Measurements from ENCODE around the gene RTN3. TPM values are rescaled to one million over a fixed set of nuclear protein-coding genes. Genes with fewer than 3 reads are reported as not detected.

RTN3 gene
- polyA plus RNA-seq, 1 donor from 2014 or later, result 283 TPM

DNA sequence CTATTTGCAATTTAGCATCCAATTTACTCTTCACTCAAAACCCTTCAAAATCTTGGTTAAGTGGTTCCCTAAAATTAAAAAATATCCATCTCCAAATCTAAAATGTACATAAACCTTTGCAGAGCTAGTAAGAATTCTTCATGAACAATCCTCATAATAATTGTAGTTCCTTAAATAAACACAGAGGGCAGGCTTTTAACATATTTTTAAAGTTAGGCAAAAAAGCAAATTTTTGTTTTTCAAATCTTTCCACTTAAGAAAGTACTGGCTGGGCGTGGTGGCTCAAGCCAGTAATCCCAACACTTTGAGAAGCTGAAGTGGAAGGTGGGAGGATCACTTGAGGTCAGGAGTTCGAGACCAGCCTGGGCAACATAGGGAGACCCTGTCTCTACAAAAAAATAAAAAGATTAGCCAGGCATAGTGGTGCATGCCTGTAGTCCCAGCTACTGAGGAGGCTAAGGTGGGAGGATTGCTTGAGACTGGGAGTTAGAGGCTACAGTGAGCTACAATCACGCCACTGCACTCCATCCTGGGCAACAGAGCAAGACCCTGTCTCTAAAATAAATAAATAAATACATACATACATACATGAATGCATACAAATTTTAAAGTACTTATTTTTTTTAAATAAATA is 42.0 kb upstream of the RTN3 start:
- no peaks in the 10 kb centered on the region for H3K79me2 ChIP-seq (replicated peaks; ENCODE audit: insufficient read depth, low read length)
- H3K9ac ChIP-seq (ENCODE audit: low read length), result no peak overlapping the region
- TF ChIP-seq MXI1 (conservative IDR thresholded peaks at IDR 0.05; ENCODE audit: poor library complexity, severe bottlenecking) (no peak), EZH2 (IDR thresholded peaks at IDR 0.05; ENCODE audit: borderline replicate concordance, insufficient read depth, low read length, poor library complexity, severe bottlenecking) (no peak), SMC3 (conservative IDR thresholded peaks at IDR 0.05; ENCODE audit: poor library complexity) (peak; percentile 17), EP300 (conservative IDR thresholded peaks at IDR 0.05; ENCODE audit: poor library complexity, severe bottlenecking) (no peak), POLR2AphosphoS5 (IDR thresholded peaks at IDR 0.05) (no peak), TAF1 (IDR thresholded peaks at IDR 0.05; ENCODE audit: low read depth) (no peak), RAD21 (conservative IDR thresholded peaks at IDR 0.05) (peak; percentile 29)
- TF ChIP-seq, protein P1, sequence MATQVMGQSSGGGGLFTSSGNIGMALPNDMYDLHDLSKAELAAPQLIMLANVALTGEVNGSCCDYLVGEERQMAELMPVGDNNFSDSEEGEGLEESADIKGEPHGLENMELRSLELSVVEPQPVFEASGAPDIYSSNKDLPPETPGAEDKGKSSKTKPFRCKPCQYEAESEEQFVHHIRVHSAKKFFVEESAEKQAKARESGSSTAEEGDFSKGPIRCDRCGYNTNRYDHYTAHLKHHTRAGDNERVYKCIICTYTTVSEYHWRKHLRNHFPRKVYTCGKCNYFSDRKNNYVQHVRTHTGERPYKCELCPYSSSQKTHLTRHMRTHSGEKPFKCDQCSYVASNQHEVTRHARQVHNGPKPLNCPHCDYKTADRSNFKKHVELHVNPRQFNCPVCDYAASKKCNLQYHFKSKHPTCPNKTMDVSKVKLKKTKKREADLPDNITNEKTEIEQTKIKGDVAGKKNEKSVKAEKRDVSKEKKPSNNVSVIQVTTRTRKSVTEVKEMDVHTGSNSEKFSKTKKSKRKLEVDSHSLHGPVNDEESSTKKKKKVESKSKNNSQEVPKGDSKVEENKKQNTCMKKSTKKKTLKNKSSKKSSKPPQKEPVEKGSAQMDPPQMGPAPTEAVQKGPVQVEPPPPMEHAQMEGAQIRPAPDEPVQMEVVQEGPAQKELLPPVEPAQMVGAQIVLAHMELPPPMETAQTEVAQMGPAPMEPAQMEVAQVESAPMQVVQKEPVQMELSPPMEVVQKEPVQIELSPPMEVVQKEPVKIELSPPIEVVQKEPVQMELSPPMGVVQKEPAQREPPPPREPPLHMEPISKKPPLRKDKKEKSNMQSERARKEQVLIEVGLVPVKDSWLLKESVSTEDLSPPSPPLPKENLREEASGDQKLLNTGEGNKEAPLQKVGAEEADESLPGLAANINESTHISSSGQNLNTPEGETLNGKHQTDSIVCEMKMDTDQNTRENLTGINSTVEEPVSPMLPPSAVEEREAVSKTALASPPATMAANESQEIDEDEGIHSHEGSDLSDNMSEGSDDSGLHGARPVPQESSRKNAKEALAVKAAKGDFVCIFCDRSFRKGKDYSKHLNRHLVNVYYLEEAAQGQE (IDR thresholded peaks at IDR 0.05; ENCODE audit: borderline replicate concordance), result no peak
- TF ChIP-seq, protein P2, sequence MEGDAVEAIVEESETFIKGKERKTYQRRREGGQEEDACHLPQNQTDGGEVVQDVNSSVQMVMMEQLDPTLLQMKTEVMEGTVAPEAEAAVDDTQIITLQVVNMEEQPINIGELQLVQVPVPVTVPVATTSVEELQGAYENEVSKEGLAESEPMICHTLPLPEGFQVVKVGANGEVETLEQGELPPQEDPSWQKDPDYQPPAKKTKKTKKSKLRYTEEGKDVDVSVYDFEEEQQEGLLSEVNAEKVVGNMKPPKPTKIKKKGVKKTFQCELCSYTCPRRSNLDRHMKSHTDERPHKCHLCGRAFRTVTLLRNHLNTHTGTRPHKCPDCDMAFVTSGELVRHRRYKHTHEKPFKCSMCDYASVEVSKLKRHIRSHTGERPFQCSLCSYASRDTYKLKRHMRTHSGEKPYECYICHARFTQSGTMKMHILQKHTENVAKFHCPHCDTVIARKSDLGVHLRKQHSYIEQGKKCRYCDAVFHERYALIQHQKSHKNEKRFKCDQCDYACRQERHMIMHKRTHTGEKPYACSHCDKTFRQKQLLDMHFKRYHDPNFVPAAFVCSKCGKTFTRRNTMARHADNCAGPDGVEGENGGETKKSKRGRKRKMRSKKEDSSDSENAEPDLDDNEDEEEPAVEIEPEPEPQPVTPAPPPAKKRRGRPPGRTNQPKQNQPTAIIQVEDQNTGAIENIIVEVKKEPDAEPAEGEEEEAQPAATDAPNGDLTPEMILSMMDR (IDR thresholded peaks at IDR 0.05; ENCODE audit: poor library complexity, severe bottlenecking), result peak; percentile 58
- H3K9me2 ChIP-seq (ENCODE audit: insufficient read depth, low read length), result no peaks in the 10 kb centered on the region
- no peaks in the 10 kb centered on the region for H3K27me3 ChIP-seq (ENCODE audit: insufficient read depth, low read depth, low read length)
- H3K36me3 ChIP-seq (ENCODE audit: insufficient read depth, low read length), result no peaks in the 10 kb centered on the region
- no peaks in the 10 kb centered on the region for H3K9me3 ChIP-seq (ENCODE audit: low read length)
- H3K4me2 ChIP-seq (ENCODE audit: low read length), result no peak overlapping the region
- H4K20me1 ChIP-seq (ENCODE audit: insufficient read depth), result no peaks in the 10 kb centered on the region
- H3K4me3 ChIP-seq (ENCODE audit: low read length), result no peak overlapping the region
- no peak overlapping the region for H3K27ac ChIP-seq (ENCODE audit: low read length)
- H2AFZ ChIP-seq (ENCODE audit: low read depth, low read length), result no peak overlapping the region
- H3F3A ChIP-seq (ENCODE audit: insufficient read depth, low read length, poor library complexity, severe bottlenecking), result no peaks in the 10 kb centered on the region

DNA sequence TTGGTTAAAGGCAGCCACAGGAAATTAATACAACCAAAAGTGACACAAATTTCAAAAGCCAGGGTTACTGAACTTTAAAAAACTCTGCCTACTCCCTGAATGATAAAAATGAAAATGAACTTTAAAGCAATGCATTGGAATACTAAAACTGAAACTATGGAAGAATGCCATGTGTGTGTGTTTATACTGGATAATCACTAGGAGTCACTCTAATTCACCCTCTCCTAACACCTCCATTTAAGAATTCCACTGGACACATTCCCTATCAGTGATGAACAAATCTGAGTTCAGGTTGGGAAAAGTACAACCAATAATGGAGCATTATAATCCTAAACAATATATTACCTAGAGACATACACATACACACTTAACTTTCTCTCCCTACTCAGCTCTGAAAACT is 39.6 kb upstream of the RTN3 start:
- no peak for TF ChIP-seq TAF1 (IDR thresholded peaks at IDR 0.05; ENCODE audit: low read depth)
- TF ChIP-seq, protein P2 (IDR thresholded peaks at IDR 0.05; ENCODE audit: poor library complexity, severe bottlenecking), result no peak
- Histone ChIP-seq H3F3A (ENCODE audit: insufficient read depth, low read length, poor library complexity, severe bottlenecking) (no peaks in the 10 kb centered on the region), H3K4me2 (ENCODE audit: low read length) (no peak overlapping the region), H2AFZ (ENCODE audit: low read depth, low read length) (no peak overlapping the region), H4K20me1 (ENCODE audit: insufficient read depth) (no peaks in the 10 kb centered on the region), H3K9me3 (ENCODE audit: low read length) (no peaks in the 10 kb centered on the region), H3K4me3 (ENCODE audit: low read length) (no peak overlapping the region), H3K27ac (ENCODE audit: low read length) (no peak overlapping the region), H3K27me3 (ENCODE audit: insufficient read depth, low read depth, low read length) (no peaks in the 10 kb centered on the region), H3K9ac (ENCODE audit: low read length) (no peak overlapping the region), H3K9me2 (ENCODE audit: insufficient read depth, low read length) (no peaks in the 10 kb centered on the region), H3K79me2 (replicated peaks; ENCODE audit: insufficient read depth, low read length) (no peaks in the 10 kb centered on the region), H3K36me3 (ENCODE audit: insufficient read depth, low read length) (no peaks in the 10 kb centered on the region)

Data from neural cell (in vitro differentiated cells).